Astrocyte (in vitro differentiated cells and primary cell): Measurements from ENCODE around the gene CAPN5. TPM values are rescaled to one million over a fixed set of nuclear protein-coding genes. Genes with fewer than 3 reads are reported as not detected.

ENCODE experiments used
- DNase-seq: peaks from one replicate; pipeline ENCODE4 v3.0.0-alpha.2; 2010; ENCODE audit warnings: low read depth
- FAIRE-seq: peaks from 2 replicates; lab custom pipeline; 2011; peaks lifted over from hg19 to GRCh38; lab: Jason Lieb, UNC
- H2AFZ ChIP-seq: 2 replicates; pipeline ENCODE4 v1.6.0; 2012; ENCODE audit warnings: low read depth, low read length, inconsistent platforms
- H3K27ac ChIP-seq: 2 replicates; pipeline ENCODE4 v1.5.1; 2011; ENCODE audit warnings: low read depth, low read length, inconsistent platforms
- H3K27me3 ChIP-seq: 2 replicates; pipeline ENCODE4 v1.6.0; 2011; ENCODE audit warnings: low read length, inconsistent platforms; ENCODE audit not compliant: insufficient read depth
- H3K36me3 ChIP-seq: 2 replicates; pipeline ENCODE4 v1.5.1; 2011; ENCODE audit warnings: low read length, inconsistent platforms; ENCODE audit not compliant: insufficient read depth
- H3K4me1 ChIP-seq: 2 replicates; pipeline ENCODE4 v1.5.1; 2011; ENCODE audit warnings: low read length, inconsistent platforms; ENCODE audit not compliant: insufficient read depth
- H3K4me2 ChIP-seq: 2 replicates; pipeline ENCODE4 v1.6.0; 2012; ENCODE audit warnings: low read length, inconsistent platforms
- H3K4me3 ChIP-seq: 2 replicates; pipeline ENCODE4 v1.5.1; 2011; ENCODE audit warnings: low read depth, mild to moderate bottlenecking, low read length, inconsistent platforms; ENCODE audit not compliant: insufficient read depth
- H3K79me2 ChIP-seq: 2 replicates; pipeline ENCODE4 v1.6.0; 2012; ENCODE audit warnings: mild to moderate bottlenecking, low read length, inconsistent platforms; ENCODE audit not compliant: insufficient read depth
- H3K9ac ChIP-seq: 2 replicates; pipeline ENCODE4 v1.6.0; 2012; ENCODE audit warnings: mild to moderate bottlenecking, low read length, inconsistent platforms
- H3K9me3 ChIP-seq: 2 replicates; pipeline ENCODE4 v1.5.1; 2012; ENCODE audit warnings: low read depth, mild to moderate bottlenecking, low read length, inconsistent platforms; ENCODE audit not compliant: insufficient read depth
- H4K20me1 ChIP-seq: 2 replicates; pipeline ENCODE4 v1.6.0; 2012; ENCODE audit warnings: low read length, inconsistent platforms; ENCODE audit not compliant: insufficient read depth
- H3K27ac Mint-ChIP-seq: one replicate; pipeline ENCODE4 v1.8.0; 2021; ENCODE audit warnings: mild to moderate bottlenecking, mixed read lengths; ENCODE audit not compliant: unreplicated experiment
- H3K27me3 Mint-ChIP-seq: one replicate; pipeline ENCODE4 v1.8.0; 2021; ENCODE audit warnings: low read depth, mixed read lengths; ENCODE audit not compliant: unreplicated experiment
- H3K36me3 Mint-ChIP-seq: one replicate; pipeline ENCODE4 v1.8.0; 2021; ENCODE audit warnings: low read depth, mixed read lengths; ENCODE audit not compliant: unreplicated experiment
- H3K4me1 Mint-ChIP-seq: one replicate; pipeline ENCODE4 v1.8.0; 2021; ENCODE audit warnings: low read depth, mixed read lengths; ENCODE audit not compliant: unreplicated experiment
- H3K4me3 Mint-ChIP-seq: one replicate; pipeline ENCODE4 v1.8.0; 2021; ENCODE audit warnings: mild to moderate bottlenecking, moderate library complexity, mixed read lengths; ENCODE audit not compliant: unreplicated experiment
- H3K9me3 Mint-ChIP-seq: one replicate; pipeline ENCODE4 v1.8.0; 2021; ENCODE audit warnings: mild to moderate bottlenecking, mixed read lengths; ENCODE audit not compliant: unreplicated experiment
- EZH2 ChIP-seq: IDR thresholded peaks from 2 replicates; pipeline ENCODE4 v1.6.1; 2012; ENCODE audit warnings: mild to moderate bottlenecking, low read length, inconsistent platforms; ENCODE audit not compliant: insufficient read depth
- total RNA-seq: library from RNA; stranded (reverse); gene quantifications from 2 replicates; pipeline ENCODE4 v1.2.1, GENCODE V29; 2021
- TF ChIP-seq, protein P1 (sequence below): IDR thresholded peaks from 2 replicates; pipeline ENCODE4 v1.5.1; 2011; ENCODE audit warnings: low read depth, mild to moderate bottlenecking, inconsistent platforms, low read length, moderate library complexity; ENCODE audit not compliant: insufficient read depth

Gene CAPN5
- total RNA-seq, 1 donor from 2014 or later = 17.4 TPM

DNA sequence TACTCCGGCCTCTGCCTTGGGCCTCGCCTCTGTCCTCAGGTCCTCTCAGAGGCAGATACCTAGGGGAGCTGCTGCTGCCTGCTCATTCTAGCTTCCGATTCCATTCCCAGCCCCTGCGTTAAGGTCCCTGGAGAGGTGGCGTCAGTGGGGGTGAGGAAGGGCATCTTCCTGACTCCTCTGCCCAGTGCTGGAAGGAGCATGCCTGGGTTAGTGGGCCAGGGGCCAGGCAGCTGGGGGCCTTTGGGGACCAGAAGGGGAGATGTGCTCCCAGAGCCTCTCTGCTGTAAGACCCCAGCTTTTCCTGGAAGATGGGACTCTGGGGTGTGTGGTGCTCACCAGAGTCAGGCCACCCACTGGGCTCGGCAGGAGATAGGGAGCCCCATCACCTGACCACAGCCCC lies 57.7 kb downstream of the CAPN5 start:
- H3K9me3 ChIP-seq = no peaks in the 10 kb centered on the region
- H3K4me2 ChIP-seq = no peak overlapping the region
- no peak overlapping the region for H2AFZ ChIP-seq
- Mint-ChIP-seq H3K4me3 (no peak overlapping the region), H3K4me1 (no peaks in the 10 kb centered on the region), H3K36me3 (peaks cover 14% of the 10 kb centered on the region), H3K9me3 (no peaks in the 10 kb centered on the region), H3K27ac (no peak overlapping the region), H3K27me3 (peaks cover 17% of the 10 kb centered on the region)
- H3K79me2 ChIP-seq = no peaks in the 10 kb centered on the region
- TF ChIP-seq, protein P1, sequence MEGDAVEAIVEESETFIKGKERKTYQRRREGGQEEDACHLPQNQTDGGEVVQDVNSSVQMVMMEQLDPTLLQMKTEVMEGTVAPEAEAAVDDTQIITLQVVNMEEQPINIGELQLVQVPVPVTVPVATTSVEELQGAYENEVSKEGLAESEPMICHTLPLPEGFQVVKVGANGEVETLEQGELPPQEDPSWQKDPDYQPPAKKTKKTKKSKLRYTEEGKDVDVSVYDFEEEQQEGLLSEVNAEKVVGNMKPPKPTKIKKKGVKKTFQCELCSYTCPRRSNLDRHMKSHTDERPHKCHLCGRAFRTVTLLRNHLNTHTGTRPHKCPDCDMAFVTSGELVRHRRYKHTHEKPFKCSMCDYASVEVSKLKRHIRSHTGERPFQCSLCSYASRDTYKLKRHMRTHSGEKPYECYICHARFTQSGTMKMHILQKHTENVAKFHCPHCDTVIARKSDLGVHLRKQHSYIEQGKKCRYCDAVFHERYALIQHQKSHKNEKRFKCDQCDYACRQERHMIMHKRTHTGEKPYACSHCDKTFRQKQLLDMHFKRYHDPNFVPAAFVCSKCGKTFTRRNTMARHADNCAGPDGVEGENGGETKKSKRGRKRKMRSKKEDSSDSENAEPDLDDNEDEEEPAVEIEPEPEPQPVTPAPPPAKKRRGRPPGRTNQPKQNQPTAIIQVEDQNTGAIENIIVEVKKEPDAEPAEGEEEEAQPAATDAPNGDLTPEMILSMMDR = no peak
- no peak for TF ChIP-seq EZH2
- no peak overlapping the region for H3K4me3 ChIP-seq
- FAIRE-seq = no peak
- no peaks in the 10 kb centered on the region for H3K36me3 ChIP-seq
- H3K27me3 ChIP-seq = no peaks in the 10 kb centered on the region
- no peaks in the 10 kb centered on the region for H4K20me1 ChIP-seq
- no peak for DNase-seq
- H3K4me1 ChIP-seq = peaks cover 14% of the 10 kb centered on the region
- no peak overlapping the region for H3K27ac ChIP-seq
- H3K9ac ChIP-seq = no peak overlapping the region

DNA sequence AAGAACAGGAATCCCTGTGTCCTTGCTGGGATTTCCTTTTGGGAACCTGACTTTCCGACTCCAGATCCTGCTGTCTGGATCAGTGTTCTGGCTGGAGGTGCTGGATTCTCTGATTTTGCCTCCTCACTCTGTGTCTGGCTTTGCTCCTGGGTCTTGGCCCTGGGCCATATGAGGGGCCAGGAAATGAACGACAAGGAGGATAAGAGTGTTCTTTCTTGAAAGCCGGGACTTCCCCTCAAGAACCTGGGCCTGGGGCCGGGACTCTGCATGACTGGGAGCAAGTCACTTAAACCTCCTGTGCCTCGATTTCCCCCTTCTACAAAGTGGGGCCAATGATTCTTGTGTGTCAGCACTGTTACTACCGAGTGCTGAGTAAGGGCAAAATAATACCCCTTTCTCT lies 58.4 kb downstream of the CAPN5 start:
- Histone ChIP-seq H3K79me2 (no peaks in the 10 kb centered on the region), H3K27me3 (no peaks in the 10 kb centered on the region), H4K20me1 (no peaks in the 10 kb centered on the region), H3K9ac (no peak overlapping the region), H2AFZ (no peak overlapping the region), H3K4me3 (no peak overlapping the region), H3K4me1 (peaks cover 14% of the 10 kb centered on the region), H3K9me3 (no peaks in the 10 kb centered on the region), H3K36me3 (no peaks in the 10 kb centered on the region), H3K4me2 (no peak overlapping the region), H3K27ac (no peak overlapping the region)
- DNase-seq (no peak), FAIRE-seq (no peak)
- no peaks in the 10 kb centered on the region for H3K4me1 Mint-ChIP-seq
- peaks cover 10% of the 10 kb centered on the region for H3K36me3 Mint-ChIP-seq
- H3K27me3 Mint-ChIP-seq = peaks cover 17% of the 10 kb centered on the region
- no peaks in the 10 kb centered on the region for H3K9me3 Mint-ChIP-seq
- no peak overlapping the region for H3K27ac Mint-ChIP-seq
- TF ChIP-seq, protein P1 = no peak
- TF ChIP-seq EZH2 = no peak
- no peak overlapping the region for H3K4me3 Mint-ChIP-seq

DNA sequence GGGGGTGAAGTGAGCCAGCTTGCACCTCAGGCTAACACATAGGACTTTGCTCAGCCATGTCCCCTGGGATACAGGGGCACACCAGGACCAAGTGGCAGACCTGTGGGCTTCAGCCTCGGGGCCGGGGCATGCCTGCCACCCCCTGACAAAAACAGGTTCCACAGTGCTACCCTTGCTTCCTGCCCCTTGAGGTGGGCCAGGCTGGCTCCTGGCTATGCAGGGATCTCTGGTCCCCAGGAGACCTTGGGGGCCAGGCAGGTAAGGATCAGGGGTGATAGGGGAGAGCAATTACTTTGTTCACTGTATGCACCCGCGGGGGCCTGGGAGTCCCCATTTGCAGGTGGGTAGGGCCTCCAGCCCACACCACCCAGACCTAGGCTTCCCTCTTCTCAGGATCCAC lies 58.9 kb downstream of the CAPN5 start:
- TF ChIP-seq, protein P1 = no peak
- no peak for TF ChIP-seq EZH2

More for the DNA sequence above, 58.9 kb downstream of the CAPN5 start:
- no peaks in the 10 kb centered on the region for H3K79me2 ChIP-seq
- H4K20me1 ChIP-seq = no peaks in the 10 kb centered on the region
- no peak overlapping the region for H2AFZ ChIP-seq
- no peaks in the 10 kb centered on the region for H3K9me3 ChIP-seq
- FAIRE-seq = no peak
- no peak overlapping the region for H3K4me3 Mint-ChIP-seq
- no peaks in the 10 kb centered on the region for H3K4me1 Mint-ChIP-seq
- H3K4me2 ChIP-seq = no peak overlapping the region
- H3K27ac ChIP-seq = no peak overlapping the region
- H3K4me1 ChIP-seq = peaks cover 14% of the 10 kb centered on the region
- no peak overlapping the region for H3K4me3 ChIP-seq
- H3K36me3 ChIP-seq = no peaks in the 10 kb centered on the region
- peaks cover 17% of the 10 kb centered on the region for H3K27me3 Mint-ChIP-seq
- peaks cover 6% of the 10 kb centered on the region for H3K36me3 Mint-ChIP-seq
- no peak for DNase-seq
- no peak overlapping the region for H3K27ac Mint-ChIP-seq
- H3K9me3 Mint-ChIP-seq = no peaks in the 10 kb centered on the region
- no peak overlapping the region for H3K9ac ChIP-seq
- H3K27me3 ChIP-seq = no peaks in the 10 kb centered on the region
